H1 (cell line): ENCODE measurements around the gene ZBTB22. TPM values are rescaled to one million over a fixed set of nuclear protein-coding genes. Genes with fewer than 3 reads are reported as not detected.
A peak's percentile ranks its signal among the peaks of the same experiment; 100 is the strongest.

Experiments used
- CTCF ChIA-PET: fragments of 300-600 bp; sonication (Branson Sonifier 250); formaldehyde crosslinking; loops from one replicate; lab custom pipeline; 2021; ENCODE audit not compliant: partially characterized antibody; lab: Charles Lee
- POLR2A ChIA-PET: fragments of 300-600 bp; sonication (Branson Sonifier 250); formaldehyde crosslinking; loops from one replicate; lab custom pipeline; 2021; ENCODE audit warnings: inconsistent platforms; ENCODE audit not compliant: partially characterized antibody; lab: Charles Lee
- DNase-seq, 2 experiments: peaks; one replicate each; pipeline versions ENCODE4 v3.0.0 to v3.0.0-alpha.2; 2010 to 2022; ENCODE audit warnings: low spot score in 2 of 2, low read depth in 1 of 2, mixed read lengths in 1 of 2
- FAIRE-seq: peaks from 2 replicates; lab custom pipeline; 2011; peaks lifted over from hg19 to GRCh38; lab: Jason Lieb, UNC
- H2AFZ ChIP-seq: 2 replicates; pipeline ENCODE4 v1.8.1; 2012; ENCODE audit warnings: low read length, inconsistent platforms
- H2AK5ac ChIP-seq: 2 replicates; pipeline ENCODE4 v1.6.1; 2013; ENCODE audit warnings: low read depth, low read length
- H2BK120ac ChIP-seq: replicated peaks from 2 replicates; pipeline ENCODE3; 2013; ENCODE audit warnings: low read depth, low read length, inconsistent platforms
- H2BK12ac ChIP-seq: 2 replicates; pipeline ENCODE4 v1.6.1; 2013; ENCODE audit warnings: low read depth, low read length
- H2BK15ac ChIP-seq: 2 replicates; pipeline ENCODE4 v1.6.1; 2013; ENCODE audit warnings: low read length
- H2BK20ac ChIP-seq: 2 replicates; pipeline ENCODE4 v1.6.1; 2013; ENCODE audit warnings: low read length
- H2BK5ac ChIP-seq: 2 replicates; pipeline ENCODE4 v1.6.1; 2013; ENCODE audit warnings: low read depth, low read length
- H3K14ac ChIP-seq: 2 replicates; pipeline ENCODE4 v1.6.1; 2013; ENCODE audit warnings: inconsistent platforms; ENCODE audit not compliant: insufficient read length
- H3K18ac ChIP-seq: 2 replicates; pipeline ENCODE4 v1.6.1; 2013; ENCODE audit warnings: low read length; ENCODE audit errors: extremely low read depth
- H3K23ac ChIP-seq: 2 replicates; pipeline ENCODE4 v1.6.1; 2013; ENCODE audit warnings: inconsistent platforms; ENCODE audit not compliant: insufficient read length
- H3K23me2 ChIP-seq: 2 replicates; pipeline ENCODE4 v1.6.1; 2013; ENCODE audit warnings: low read depth, low read length
- H3K27ac ChIP-seq: 2 replicates; pipeline ENCODE4 v1.6.1; 2011; ENCODE audit warnings: low read depth, low read length, inconsistent platforms
- H3K27me3 ChIP-seq, 4 experiments: replicated peaks in 1 of 4; 1 replicate in 1 of 4; 2 replicates in 3 of 4; pipeline versions ENCODE4 v1.6.1 to v1.8.1; 2011 to 2013; ENCODE audit warnings: low read length in 3 of 4, mild to moderate bottlenecking in 3 of 4, inconsistent platforms in 2 of 4, mixed read lengths in 2 of 4, moderate library complexity in 1 of 4; ENCODE audit not compliant: control insufficient read depth in 3 of 4, insufficient read depth in 3 of 4; ENCODE audit errors: extremely low read depth in 1 of 4
- H3K36me3 ChIP-seq, 4 experiments: 2 replicates each; pipeline versions ENCODE4 v1.6.1 to v1.8.1; 2011 to 2013; ENCODE audit warnings: mild to moderate bottlenecking in 4 of 4, low read length in 3 of 4, moderate library complexity in 2 of 4, control low read depth in 1 of 4, inconsistent platforms in 1 of 4; ENCODE audit not compliant: insufficient read depth in 4 of 4, control insufficient read depth in 2 of 4
- H3K4ac ChIP-seq: replicated peaks from 2 replicates; pipeline ENCODE3; 2013; ENCODE audit warnings: low read length, low read depth, mixed read lengths, inconsistent platforms; ENCODE audit not compliant: insufficient read length
- H3K4me1 ChIP-seq, 4 experiments: replicated peaks in 1 of 4; 1 replicate in 1 of 4; 2 replicates in 3 of 4; pipeline versions ENCODE4 v1.6.1 to v1.8.1; 2011 to 2013; ENCODE audit warnings: low read length in 3 of 4, inconsistent platforms in 2 of 4, mixed read lengths in 1 of 4; ENCODE audit not compliant: insufficient read depth in 4 of 4, control insufficient read depth in 3 of 4
- H3K4me2 ChIP-seq, 2 experiments: 2 replicates each; pipeline versions ENCODE4 v1.6.1 to v1.8.1; 2011 to 2013; ENCODE audit warnings: low read depth in 2 of 2, low read length in 2 of 2, control low read depth in 1 of 2, inconsistent platforms in 1 of 2, mild to moderate bottlenecking in 1 of 2; ENCODE audit not compliant: insufficient read depth in 1 of 2
- H3K4me3 ChIP-seq, 4 experiments: fragments of 200-600, 300-600 bp in 1 of 4; sonication (generic), shearing (Covaris generic), sonication (Bioruptor Twin) in 1 of 4; 2 replicates each; pipeline versions ENCODE4 v1.5.1 to v1.8.1; 2011 to 2016; ENCODE audit warnings: low read length in 4 of 4, low read depth in 3 of 4, control low read depth in 2 of 4, inconsistent platforms in 2 of 4, mild to moderate bottlenecking in 2 of 4, mixed read lengths in 1 of 4, moderate library complexity in 1 of 4; ENCODE audit not compliant: insufficient read depth in 2 of 4; ENCODE audit errors: extremely low read depth in 1 of 4
- H3K56ac ChIP-seq: replicated peaks from 2 replicates; pipeline ENCODE3; 2013; ENCODE audit warnings: low read depth, mild to moderate bottlenecking, mixed read lengths, low read length, inconsistent platforms; ENCODE audit not compliant: insufficient read length
- H3K79me1 ChIP-seq: 2 replicates; pipeline ENCODE4 v1.6.1; 2013; ENCODE audit warnings: low read depth, low read length, control low read depth
- H3K79me2 ChIP-seq, 2 experiments: 2 replicates each; pipeline versions ENCODE4 v1.6.1 to v1.8.1; 2012 to 2013; ENCODE audit warnings: low read length in 2 of 2, mild to moderate bottlenecking in 2 of 2, inconsistent platforms in 1 of 2; ENCODE audit not compliant: insufficient read depth in 2 of 2, control insufficient read depth in 1 of 2
- H3K9ac ChIP-seq, 4 experiments: replicated peaks in 1 of 4; 1 replicate in 1 of 4; 2 replicates in 3 of 4; pipeline versions ENCODE4 v1.6.1 to v1.8.1; 2011 to 2013; ENCODE audit warnings: low read depth in 3 of 4, low read length in 3 of 4, control low read depth in 2 of 4, mild to moderate bottlenecking in 2 of 4, moderate library complexity in 2 of 4, inconsistent platforms in 1 of 4; ENCODE audit errors: extremely low read depth in 1 of 4
- H3K9me3 ChIP-seq, 2 experiments: 2 replicates each; pipeline versions ENCODE4 v1.6.1 to v1.8.1; 2012 to 2013; ENCODE audit warnings: mild to moderate bottlenecking in 2 of 2, moderate library complexity in 2 of 2, control low read depth in 1 of 2, inconsistent platforms in 1 of 2, low read depth in 1 of 2, low read length in 1 of 2, mixed read lengths in 1 of 2; ENCODE audit not compliant: insufficient read depth in 2 of 2
- H4K20me1 ChIP-seq, 2 experiments: replicated peaks in 1 of 2; 2 replicates each; pipeline versions ENCODE3 to v1.8.1; 2011 to 2013; ENCODE audit warnings: inconsistent platforms in 2 of 2, low read length in 2 of 2, mild to moderate bottlenecking in 1 of 2; ENCODE audit not compliant: insufficient read depth in 2 of 2, control insufficient read depth in 1 of 2
- H4K5ac ChIP-seq: 2 replicates; pipeline ENCODE4 v1.6.1; 2013; ENCODE audit warnings: low read length, low read depth, mixed read lengths, inconsistent platforms; ENCODE audit not compliant: insufficient read length
- H4K8ac ChIP-seq: 2 replicates; pipeline ENCODE4 v1.8.0; 2013; ENCODE audit warnings: mild to moderate bottlenecking, moderate library complexity, low read length, inconsistent platforms; ENCODE audit not compliant: insufficient read depth; ENCODE audit errors: extremely low read depth
- H4K91ac ChIP-seq: replicated peaks from 2 replicates; pipeline ENCODE3; 2013; ENCODE audit warnings: low read length, mixed read lengths, inconsistent platforms; ENCODE audit not compliant: insufficient read length
- ASH2L ChIP-seq: fragments of 200-600, 300-600 bp; sonication (generic); IDR thresholded peaks from one replicate; pipeline ENCODE4 v1.7.1; 2017; ENCODE audit warnings: low read length
- CREB1 ChIP-seq: IDR thresholded peaks from 2 replicates; pipeline ENCODE4 v1.6.1; 2012; ENCODE audit warnings: inconsistent platforms
- KDM4A ChIP-seq: IDR thresholded peaks from one replicate; pipeline ENCODE4 v1.7.1; 2012; ENCODE audit warnings: low read depth, mild to moderate bottlenecking, moderate library complexity, low read length, inconsistent platforms; ENCODE audit not compliant: severe bottlenecking
- PHF8 ChIP-seq: fragments of 200-600 bp; sonication (generic); conservative IDR thresholded peaks from 2 replicates; pipeline ENCODE4 v1.7.1; 2012; ENCODE audit warnings: low read depth, mild to moderate bottlenecking, inconsistent platforms, low read length, moderate library complexity
- POLR2AphosphoS5 ChIP-seq: IDR thresholded peaks from 2 replicates; pipeline ENCODE4 v1.6.1; 2011; ENCODE audit warnings: low read depth, low read length
- SAP30 ChIP-seq: fragments of 300-600 bp; sonication (generic); IDR thresholded peaks from 2 replicates; pipeline ENCODE4 v1.7.1; 2012; ENCODE audit warnings: low read length, moderate library complexity, mild to moderate bottlenecking, inconsistent platforms; ENCODE audit not compliant: insufficient read depth, insufficient replicate concordance
- SIRT6 ChIP-seq: IDR thresholded peaks from one replicate; pipeline ENCODE4 v1.7.1; 2012; ENCODE audit warnings: low read length, inconsistent platforms
- SIX5 ChIP-seq: IDR thresholded peaks from 2 replicates; pipeline ENCODE4 v1.6.1; 2011; ENCODE audit warnings: mild to moderate bottlenecking, low read depth, low read length
- SP1 ChIP-seq: IDR thresholded peaks from 2 replicates; pipeline ENCODE4 v1.6.1; 2011; ENCODE audit warnings: low read depth, low read length
- WGBS, 2 experiments: shearing (Covaris generic) in 1 of 2; methylation state at CpG; one replicate each; pipeline versions ENCODE4 v1.1.6 to v1.1.7; 2013 to 2015; ENCODE audit warnings: low lambda C conversion rate in 2 of 2, mixed read lengths in 2 of 2, inconsistent platforms in 1 of 2, low coverage in 1 of 2, missing lambda C conversion rate in 1 of 2; ENCODE audit not compliant: insufficient replicate concordance in 2 of 2, insufficient coverage in 1 of 2, insufficient read length in 1 of 2; ENCODE audit errors: extremely low coverage in 1 of 2, missing lambda C conversion rate in 1 of 2; 5-methylcytosine and 5-hydroxymethylcytosine counted together
- polyA plus RNA-seq, 7 experiments: library from polyadenylated mRNA; depleted of rRNA in 3 of 7; stranded (reverse) in 5 of 7; unstranded in 2 of 7; fragments of >200 nt in 5 of 7; fragments of 200-250 nt in 2 of 7; gene quantifications; 1 replicate in 5 of 7; 2 replicates in 1 of 7; 4 replicates in 1 of 7; pipeline versions ENCODE4 v1.2.1 to v1.2.3, GENCODE V29; 2011 to 2013; ENCODE audit warnings: missing spikeins in 2 of 7, mixed read lengths in 2 of 7
- total RNA-seq: library from RNA; stranded (reverse); fragmentation: NEBNext Ultra II Directional; extraction: Animal tissue kit (Norgen Biotek cat#: 25700); gene quantifications from 2 replicates; pipeline ENCODE4 v1.2.1, GENCODE V29; 2021
- TF ChIP-seq, protein P1 (sequence below): IDR thresholded peaks from 2 replicates; pipeline ENCODE4 v1.6.1; 2012; ENCODE audit warnings: inconsistent platforms

The ZBTB22 gene
- total and polyA plus RNA-seq, 2 of the 8 experiments (the other 6 are each of a cell fraction or from before 2014, with no cell fraction given): 7.4 to 9.9 TPM

DNA sequence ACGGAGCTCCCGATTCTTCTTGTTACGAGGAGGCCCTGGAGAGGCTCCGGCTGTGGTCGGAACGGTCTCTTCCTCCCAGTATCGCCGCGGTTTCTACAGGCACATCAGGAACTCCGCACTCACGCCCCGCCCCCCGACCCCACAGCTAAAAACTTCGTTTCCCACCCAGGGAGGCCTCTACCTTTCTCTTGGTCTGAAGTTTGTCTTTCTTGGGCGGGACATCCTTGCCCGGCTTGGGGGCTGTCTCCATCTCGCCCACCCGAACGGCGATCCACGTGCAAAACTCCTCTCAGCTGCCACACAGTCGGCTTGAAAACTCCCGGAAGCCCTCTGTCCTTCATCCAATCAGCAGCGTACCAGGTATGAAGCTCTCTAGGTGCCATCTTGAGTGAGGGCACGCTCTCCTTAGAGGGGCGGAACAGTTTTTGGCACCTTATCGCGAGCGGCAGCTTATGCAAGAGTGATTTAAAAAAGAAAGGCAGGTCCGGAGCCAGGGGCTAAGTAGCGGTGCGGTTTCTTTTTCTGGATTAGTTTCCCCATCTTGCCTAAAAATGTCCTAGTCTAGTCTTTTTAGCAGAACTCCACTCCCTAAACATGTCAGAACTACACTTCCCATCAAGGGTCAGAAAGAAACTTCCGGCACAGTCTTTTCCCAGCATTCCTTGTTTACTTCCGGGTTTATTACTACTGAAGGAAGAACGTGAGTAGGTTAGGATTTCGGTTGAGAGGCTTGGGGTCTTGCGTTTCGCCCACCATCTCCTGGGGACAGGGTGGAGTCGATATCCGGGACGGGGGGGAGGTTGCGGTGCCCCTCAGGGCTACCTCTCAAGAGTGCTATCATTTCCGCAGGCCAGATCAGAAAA, 28.4 kb downstream of the ZBTB22 start, which contains the start of the genes PFDN6 and WDR46:
TSS of gene PFDN6 (plus strand) at position 681 of the 863 bp plus-strand sequence. CDS start 256 bp downstream, outside the sequence.
TSS of gene WDR46 (minus strand) at position 319 of the 863 bp plus-strand sequence. CDS start at position 250, 69 bp downstream.
- peaks cover 0 to 5% of the 10 kb centered on the region in 2 experiments for H4K20me1 ChIP-seq
- POLR2A ChIA-PET: interaction anchor here (0.6 to 16.7 kb wide), 11 partner anchors 10 to 317 kb away, joined by 3 to 337 read pairs (median 5); partner anchors contain the start of genes B3GALT4, RGL2, RPS18 and TAPBP
- CTCF ChIA-PET: interaction anchor here (0.5 to 7.2 kb wide), 8 partner anchors 8 to 364 kb away, joined by 3 to 81 read pairs (median 4); partner anchors contain the start of genes B3GALT4 and RGL2
- H2AFZ ChIP-seq: peak within 1 kb of the TSS; percentile 93; the same call in 1 of the 2 replicates
- no peak within 1 kb of the TSS for H4K91ac ChIP-seq
- no peaks in the 10 kb centered on the region for H3K27me3 ChIP-seq
- peak within 1 kb of the TSS; percentile 74 to 97 (median 84) for H3K4me3 ChIP-seq
- H2BK5ac ChIP-seq: no peak within 1 kb of the TSS
- peak within 1 kb of the TSS; percentile 37; the same call in 1 of the 2 replicates for H3K27ac ChIP-seq
- no peak within 1 kb of the TSS for H3K23ac ChIP-seq
- DNase-seq: peak in 1 of 2 experiments; percentile 84
- H3K4me2 ChIP-seq: peak within 1 kb of the TSS; percentile 76 to 92
- peaks cover 15 to 39% (median 32%) of the 10 kb centered on the region in 4 experiments for H3K36me3 ChIP-seq
- H2BK20ac ChIP-seq: no peak within 1 kb of the TSS
- peak within 1 kb of the TSS; percentile 48 for H4K5ac ChIP-seq
- H3K9me3 ChIP-seq: no peaks in the 10 kb centered on the region; a peak in 1 of 4 replicates
- no peak within 1 kb of the TSS for H2AK5ac ChIP-seq
- H2BK120ac ChIP-seq: no peak within 1 kb of the TSS
- no peak for FAIRE-seq
- H2BK12ac ChIP-seq: no peak within 1 kb of the TSS
- H3K18ac ChIP-seq: no peak within 1 kb of the TSS
- 1% methylated on average over 43 of the region's 43 CpGs; no CpG with 5 or more reads in 1 of the 2 experiments for WGBS, 2 experiments
- H3K4me1 ChIP-seq: peaks cover 0 to 11% (median 5%) of the 10 kb centered on the region in 4 experiments; a peak in 5 of 7 replicates
- no peak within 1 kb of the TSS for H3K14ac ChIP-seq
- H3K4ac ChIP-seq: no peak within 1 kb of the TSS
- H2BK15ac ChIP-seq: no peak within 1 kb of the TSS
- peak within 1 kb of the TSS; percentile 21 for H3K56ac ChIP-seq
- peaks cover 8% of the 10 kb centered on the region; the same call in 1 of the 2 replicates for H3K79me1 ChIP-seq
- H4K8ac ChIP-seq: peak within 1 kb of the TSS; percentile 90
- H3K23me2 ChIP-seq: peaks cover 8% of the 10 kb centered on the region; the same call in 1 of the 2 replicates
- peak within 1 kb of the TSS; percentile 74 to 85 (median 80) for H3K9ac ChIP-seq
- H3K79me2 ChIP-seq: peaks cover 4 to 31% of the 10 kb centered on the region in 2 experiments; a peak in 3 of 4 replicates
- TF ChIP-seq ASH2L (peak; percentile 66), POLR2AphosphoS5 (peak; percentile 46), KDM4A (peak; percentile 91), SIRT6 (no peak), SIX5 (peak; percentile 88), CREB1 (no peak), PHF8 (peak; percentile 59), SAP30 (peak; percentile 99), SP1 (peak; percentile 71)
- TF ChIP-seq, protein P1, sequence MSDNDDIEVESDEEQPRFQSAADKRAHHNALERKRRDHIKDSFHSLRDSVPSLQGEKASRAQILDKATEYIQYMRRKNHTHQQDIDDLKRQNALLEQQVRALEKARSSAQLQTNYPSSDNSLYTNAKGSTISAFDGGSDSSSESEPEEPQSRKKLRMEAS: peak; percentile 87
